ENCODE results near the gene COL25A1.

The COL25A1 gene

GRCh38 chr4:109009909-109010308 is 292.5 kb downstream of the COL25A1 start:
- DNase-seq (ENCODE audit: low read depth), result no peak
- no peak for TF ChIP-seq POLR2A (IDR thresholded peaks at IDR 0.05; ENCODE audit: extremely low read depth, insufficient read length)
- TF ChIP-seq, protein P1, sequence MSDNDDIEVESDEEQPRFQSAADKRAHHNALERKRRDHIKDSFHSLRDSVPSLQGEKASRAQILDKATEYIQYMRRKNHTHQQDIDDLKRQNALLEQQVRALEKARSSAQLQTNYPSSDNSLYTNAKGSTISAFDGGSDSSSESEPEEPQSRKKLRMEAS (IDR thresholded peaks at IDR 0.05; ENCODE audit: low read depth, low read length), result no peak
- no peak for TF ChIP-seq CTCF (IDR thresholded peaks at IDR 0.05; ENCODE audit: low read depth, low read length)
- no peak for TF ChIP-seq MYC (IDR thresholded peaks at IDR 0.05; ENCODE audit: low read depth, low read length)
- no peak overlapping the region for H3K4me3 ChIP-seq (ENCODE audit: low read depth, low read length)

DNA sequence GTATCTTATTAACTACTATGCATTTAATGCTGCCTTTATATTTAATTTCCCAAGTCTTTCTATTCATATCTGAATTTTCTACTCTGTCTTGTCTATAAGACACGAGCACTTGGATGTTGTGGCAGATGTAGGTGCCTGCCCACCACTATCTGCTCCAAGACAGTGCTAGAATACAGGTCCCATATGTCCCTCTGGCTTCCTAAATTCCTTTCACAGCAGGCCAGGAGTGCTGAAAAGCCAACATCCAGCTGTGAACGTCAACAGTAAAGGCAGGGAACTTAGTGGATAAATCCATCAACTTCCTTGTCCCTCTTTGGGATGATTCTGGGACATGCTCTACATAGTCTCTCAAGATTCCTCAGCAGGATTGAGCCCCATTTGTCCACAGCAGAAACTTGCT is 294.5 kb downstream of the COL25A1 start:
- no peak for DNase-seq (ENCODE audit: low read depth)
- H3K4me3 ChIP-seq (ENCODE audit: low read depth, low read length), result no peak overlapping the region
- no peak for TF ChIP-seq MYC (IDR thresholded peaks at IDR 0.05; ENCODE audit: low read depth, low read length)
- no peak for TF ChIP-seq CTCF (IDR thresholded peaks at IDR 0.05; ENCODE audit: low read depth, low read length)
- TF ChIP-seq, protein P1 (IDR thresholded peaks at IDR 0.05; ENCODE audit: low read depth, low read length), result no peak
- TF ChIP-seq POLR2A (IDR thresholded peaks at IDR 0.05; ENCODE audit: extremely low read depth, insufficient read length), result no peak

DNA sequence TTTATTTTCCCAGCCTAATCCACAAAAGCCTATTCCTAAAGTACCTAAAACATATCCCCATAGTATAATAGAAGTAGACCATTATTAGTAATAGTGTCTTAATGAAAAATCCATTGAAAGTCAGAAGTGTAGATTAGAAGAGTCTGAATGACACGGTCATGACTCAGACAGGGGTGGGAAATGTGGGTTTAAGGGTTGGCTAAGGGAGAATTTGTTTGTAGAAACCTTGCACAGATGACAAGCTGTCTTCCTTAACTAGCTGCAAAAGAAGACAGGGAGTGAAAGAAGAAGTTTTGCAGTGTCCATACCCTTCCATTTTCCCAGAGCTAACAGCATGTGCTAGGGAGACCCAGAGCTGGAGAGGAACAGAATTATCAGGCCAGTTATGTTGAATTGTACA is 296.9 kb downstream of the COL25A1 start:
- TF ChIP-seq, protein P1 (IDR thresholded peaks at IDR 0.05; ENCODE audit: low read depth, low read length), result no peak
- no peak for TF ChIP-seq MYC (IDR thresholded peaks at IDR 0.05; ENCODE audit: low read depth, low read length)
- TF ChIP-seq CTCF (IDR thresholded peaks at IDR 0.05; ENCODE audit: low read depth, low read length), result no peak
- TF ChIP-seq POLR2A (IDR thresholded peaks at IDR 0.05; ENCODE audit: extremely low read depth, insufficient read length), result no peak
- peak; percentile 2 for DNase-seq (ENCODE audit: low read depth)
- H3K4me3 ChIP-seq (ENCODE audit: low read depth, low read length), result no peak overlapping the region

DNA sequence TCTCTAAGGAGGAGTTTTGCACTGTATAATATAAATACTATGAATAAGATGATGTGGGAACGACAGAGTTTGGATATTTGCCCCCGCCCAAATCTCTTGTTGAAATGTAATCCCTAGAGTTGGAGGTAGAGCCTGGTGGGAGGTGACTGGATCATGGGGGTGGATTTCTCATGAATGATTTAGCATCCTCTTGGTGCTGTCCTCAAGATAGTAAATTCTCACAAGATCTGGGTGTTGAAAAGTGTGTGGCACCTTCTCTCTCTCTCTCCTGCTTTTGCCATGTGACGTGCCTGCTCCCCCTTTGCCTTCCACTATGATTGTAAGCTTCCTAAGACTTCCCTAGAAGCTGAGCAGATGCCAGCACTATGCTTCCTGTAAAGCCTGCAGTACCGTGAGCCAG is 298.0 kb downstream of the COL25A1 start:
- no peak for DNase-seq (ENCODE audit: low read depth)
- no peak overlapping the region for H3K4me3 ChIP-seq (ENCODE audit: low read depth, low read length)
- TF ChIP-seq CTCF (IDR thresholded peaks at IDR 0.05; ENCODE audit: low read depth, low read length) (no peak), POLR2A (IDR thresholded peaks at IDR 0.05; ENCODE audit: extremely low read depth, insufficient read length) (no peak)
- TF ChIP-seq, protein P1 (IDR thresholded peaks at IDR 0.05; ENCODE audit: low read depth, low read length), result no peak

- H3K4me3 ChIP-seq (ENCODE audit: low read depth, low read length), result no peak overlapping the region
- no peak for DNase-seq (ENCODE audit: low read depth)
- TF ChIP-seq, protein P1 (IDR thresholded peaks at IDR 0.05; ENCODE audit: low read depth, low read length), result no peak
- no peak for TF ChIP-seq POLR2A (IDR thresholded peaks at IDR 0.05; ENCODE audit: extremely low read depth, insufficient read length)
- TF ChIP-seq CTCF (IDR thresholded peaks at IDR 0.05; ENCODE audit: low read depth, low read length), result no peak
- no peak for TF ChIP-seq MYC (IDR thresholded peaks at IDR 0.05; ENCODE audit: low read depth, low read length)
Measured at GRCh38 chr4:109003964-109004363, 298.5 kb downstream of the COL25A1 start.

Data from NB4 (cell line).